Mesenchymal stem cell (in vitro differentiated cells and primary cell): ENCODE results near the gene ZMYND12.

ENCODE experiments used
- DNase-seq: peaks from one replicate; pipeline ENCODE4 v3.0.0-alpha.2; 2013
- H2AFZ ChIP-seq: one replicate; pipeline ENCODE4 v1.6.1; 2013; ENCODE audit warnings: low read depth, mild to moderate bottlenecking, control low read depth, inconsistent platforms, low read length, moderate library complexity
- H2AK5ac ChIP-seq: 2 replicates; pipeline ENCODE4 v1.6.1; 2013; ENCODE audit warnings: low read length, moderate library complexity, mild to moderate bottlenecking, inconsistent platforms; ENCODE audit not compliant: severe bottlenecking
- H2BK120ac ChIP-seq: one replicate; pipeline ENCODE4 v1.6.1; 2013; ENCODE audit warnings: low read depth, mild to moderate bottlenecking, inconsistent platforms, low read length, moderate library complexity
- H2BK12ac ChIP-seq, 2 experiments: one replicate each; pipeline ENCODE4 v1.6.1; 2013; ENCODE audit warnings: inconsistent platforms in 2 of 2, low read length in 2 of 2, mild to moderate bottlenecking in 2 of 2, moderate library complexity in 2 of 2, control low read depth in 1 of 2
- H2BK15ac ChIP-seq: one replicate; pipeline ENCODE4 v1.6.1; 2013; ENCODE audit warnings: mild to moderate bottlenecking, low read depth, inconsistent platforms; ENCODE audit not compliant: poor library complexity, severe bottlenecking
- H2BK5ac ChIP-seq: 2 replicates; pipeline ENCODE4 v1.6.1; 2013; ENCODE audit warnings: low read depth, mild to moderate bottlenecking, low read length, control low read depth, inconsistent platforms; ENCODE audit not compliant: poor library complexity, severe bottlenecking
- H3K14ac ChIP-seq, 2 experiments: one replicate each; pipeline ENCODE4 v1.6.1; 2013; ENCODE audit warnings: inconsistent platforms in 2 of 2, low read length in 2 of 2, control low read depth in 1 of 2, mild to moderate bottlenecking in 1 of 2, moderate library complexity in 1 of 2
- H3K18ac ChIP-seq, 2 experiments: one replicate each; pipeline ENCODE4 v1.6.1; 2013; ENCODE audit warnings: inconsistent platforms in 2 of 2, low read length in 2 of 2, control low read depth in 1 of 2, low read depth in 1 of 2, mild to moderate bottlenecking in 1 of 2
- H3K23ac ChIP-seq, 2 experiments: one replicate each; pipeline ENCODE4 v1.6.1; 2013; ENCODE audit warnings: inconsistent platforms in 2 of 2, low read length in 2 of 2, mild to moderate bottlenecking in 2 of 2, moderate library complexity in 2 of 2, control low read depth in 1 of 2
- H3K27ac ChIP-seq: 2 replicates; pipeline ENCODE4 v1.5.1; 2013; ENCODE audit warnings: mild to moderate bottlenecking, moderate library complexity, low read length, control low read depth, inconsistent platforms; ENCODE audit not compliant: poor library complexity, severe bottlenecking
- H3K27me3 ChIP-seq, 2 experiments: 2 replicates each; pipeline versions ENCODE4 v1.6.1 to v1.7.0; 2013; ENCODE audit warnings: low read length in 2 of 2, mild to moderate bottlenecking in 2 of 2, moderate library complexity in 2 of 2, control low read depth in 1 of 2, inconsistent platforms in 1 of 2; ENCODE audit not compliant: control insufficient read depth in 1 of 2, insufficient read depth in 1 of 2
- H3K36me3 ChIP-seq, 2 experiments: 2 replicates each; pipeline versions ENCODE4 v1.6.1 to v1.7.0; 2013; ENCODE audit warnings: low read length in 2 of 2, control low read depth in 1 of 2, inconsistent platforms in 1 of 2, low read depth in 1 of 2, mild to moderate bottlenecking in 1 of 2; ENCODE audit not compliant: insufficient read depth in 2 of 2, control insufficient read depth in 1 of 2
- H3K4ac ChIP-seq, 2 experiments: one replicate each; pipeline ENCODE4 v1.6.1; 2013; ENCODE audit warnings: inconsistent platforms in 2 of 2, low read length in 2 of 2, mild to moderate bottlenecking in 2 of 2, moderate library complexity in 2 of 2, control low read depth in 1 of 2, low read depth in 1 of 2
- H3K4me1 ChIP-seq: 2 replicates; pipeline ENCODE4 v1.6.1; 2013; ENCODE audit warnings: low read depth, low read length, control low read depth; ENCODE audit not compliant: control insufficient read depth, insufficient read depth
- H3K4me2 ChIP-seq: 2 replicates; pipeline ENCODE4 v1.6.1; 2013; ENCODE audit warnings: low read length, mild to moderate bottlenecking, inconsistent platforms; ENCODE audit not compliant: poor library complexity, severe bottlenecking
- H3K4me3 ChIP-seq, 2 experiments: 2 replicates each; pipeline versions ENCODE4 v1.5.1 to v1.7.0; 2013; ENCODE audit warnings: low read length in 2 of 2, mild to moderate bottlenecking in 2 of 2, control low read depth in 1 of 2, low read depth in 1 of 2; ENCODE audit not compliant: insufficient read depth in 1 of 2
- H3K79me1 ChIP-seq: replicated peaks from 2 replicates; pipeline ENCODE4 v1.6.1; 2013; ENCODE audit warnings: mild to moderate bottlenecking, control low read depth, low read length, inconsistent platforms; ENCODE audit not compliant: poor library complexity, severe bottlenecking
- H3K9ac ChIP-seq: 2 replicates; pipeline ENCODE4 v1.7.0; 2013; ENCODE audit warnings: mild to moderate bottlenecking, low read length, moderate library complexity
- H3K9me3 ChIP-seq: 2 replicates; pipeline ENCODE4 v1.7.0; 2013; ENCODE audit warnings: mild to moderate bottlenecking, low read length; ENCODE audit not compliant: control insufficient read depth
- H4K8ac ChIP-seq: one replicate; pipeline ENCODE4 v1.6.1; 2013; ENCODE audit warnings: inconsistent platforms, mild to moderate bottlenecking, low read length, moderate library complexity
- H4K91ac ChIP-seq: one replicate; pipeline ENCODE4 v1.6.1; 2013; ENCODE audit warnings: mild to moderate bottlenecking, low read length, inconsistent platforms
- WGBS: methylation state at CpG from one replicate; pipeline ENCODE4 v1.1.7; 2013; ENCODE audit warnings: mixed read lengths; 5-methylcytosine and 5-hydroxymethylcytosine counted together

Gene ZMYND12

DNA sequence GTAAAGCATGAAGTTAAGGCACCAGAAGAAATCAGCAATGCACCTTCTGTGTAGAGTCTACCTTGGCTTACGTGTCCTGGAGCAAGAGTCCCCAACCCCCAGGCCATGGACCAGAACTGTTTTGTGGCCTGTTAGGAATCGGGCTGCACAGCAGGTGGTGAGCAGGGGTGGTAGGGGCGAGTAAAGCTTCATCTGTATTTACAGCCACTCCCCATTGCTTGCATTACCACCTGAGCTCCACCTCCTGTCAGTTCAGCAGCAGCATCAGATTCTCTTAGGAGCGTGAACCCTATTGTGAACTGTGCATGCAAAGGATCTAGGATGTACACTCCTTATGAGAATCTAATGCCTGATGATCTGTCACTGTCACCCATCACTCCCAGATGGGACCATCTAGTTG, 21.5 kb downstream of the ZMYND12 start:
- Histone ChIP-seq H2AFZ (no peak overlapping the region), H3K9ac (no peak overlapping the region), H3K4ac (no peak overlapping the region), H3K79me1 (no peaks in the 10 kb centered on the region), H3K18ac (no peak overlapping the region), H3K4me3 (no peak overlapping the region), H3K4me2 (no peak overlapping the region), H3K9me3 (no peaks in the 10 kb centered on the region), H2BK120ac (no peak overlapping the region), H3K36me3 (no peaks in the 10 kb centered on the region), H4K8ac (no peak overlapping the region), H2BK5ac (no peak overlapping the region), H3K23ac (no peak overlapping the region), H2BK15ac (no peak overlapping the region), H2BK12ac (no peak overlapping the region), H4K91ac (no peak overlapping the region), H3K4me1 (no peaks in the 10 kb centered on the region), H2AK5ac (no peak overlapping the region), H3K14ac (no peak overlapping the region), H3K27ac (no peak overlapping the region), H3K27me3 (no peaks in the 10 kb centered on the region)
- whole genome bisulfite sequencing, result 64% methylated on average over 4 of the region's 4 CpGs
- DNase-seq, result no peak

GRCh38 chr1:42433369-42433768, 22.5 kb downstream of the ZMYND12 start:
- Histone ChIP-seq H3K4me2 (no peak overlapping the region), H2BK120ac (no peak overlapping the region), H3K4ac (no peak overlapping the region), H3K9ac (no peak overlapping the region), H3K4me1 (no peaks in the 10 kb centered on the region), H3K18ac (no peak overlapping the region), H3K23ac (no peak overlapping the region), H3K14ac (no peak overlapping the region), H2BK5ac (no peak overlapping the region), H4K91ac (no peak overlapping the region), H2BK15ac (no peak overlapping the region), H4K8ac (no peak overlapping the region), H3K27ac (no peak overlapping the region), H2BK12ac (no peak overlapping the region), H3K27me3 (no peaks in the 10 kb centered on the region), H3K79me1 (no peaks in the 10 kb centered on the region), H3K4me3 (no peak overlapping the region), H2AK5ac (no peak overlapping the region), H3K9me3 (no peaks in the 10 kb centered on the region), H3K36me3 (no peaks in the 10 kb centered on the region), H2AFZ (no peak overlapping the region)
- 99% methylated on average over 5 of the region's 6 CpGs for WGBS
- no peak for DNase-seq

- Histone ChIP-seq H3K27me3 (no peaks in the 10 kb centered on the region), H3K4me3 (no peak overlapping the region), H2BK12ac (no peak overlapping the region), H4K8ac (no peak overlapping the region), H3K9ac (no peak overlapping the region), H2BK5ac (no peak overlapping the region), H3K23ac (no peak overlapping the region), H3K9me3 (no peaks in the 10 kb centered on the region), H3K14ac (no peak overlapping the region), H3K36me3 (no peaks in the 10 kb centered on the region), H4K91ac (no peak overlapping the region), H2BK15ac (no peak overlapping the region), H2BK120ac (no peak overlapping the region), H3K18ac (no peak overlapping the region), H3K27ac (no peak overlapping the region), H2AFZ (no peak overlapping the region), H3K4me1 (no peaks in the 10 kb centered on the region), H3K4me2 (no peak overlapping the region), H3K79me1 (no peaks in the 10 kb centered on the region), H3K4ac (no peak overlapping the region), H2AK5ac (no peak overlapping the region)
- no peak for DNase-seq
- WGBS, result 85% methylated on average over 4 of the region's 4 CpGs
Observed at GRCh38 chr1:42432714-42433113, 23.1 kb downstream of the ZMYND12 start.

GRCh38 chr1:42431514-42431913, 24.3 kb downstream of the ZMYND12 start:
- Histone ChIP-seq H2AK5ac (no peak overlapping the region), H3K9me3 (no peaks in the 10 kb centered on the region), H4K8ac (no peak overlapping the region), H3K23ac (no peak overlapping the region), H2BK12ac (no peak overlapping the region), H3K36me3 (no peaks in the 10 kb centered on the region), H3K4ac (no peak overlapping the region), H4K91ac (no peak overlapping the region), H3K27me3 (no peaks in the 10 kb centered on the region), H3K4me1 (no peaks in the 10 kb centered on the region), H3K27ac (no peak overlapping the region), H3K4me2 (no peak overlapping the region), H3K9ac (no peak overlapping the region), H3K4me3 (no peak overlapping the region), H3K18ac (no peak overlapping the region), H2BK5ac (no peak overlapping the region), H2BK120ac (no peak overlapping the region), H2BK15ac (no peak overlapping the region), H3K79me1 (no peaks in the 10 kb centered on the region), H2AFZ (no peak overlapping the region), H3K14ac (no peak overlapping the region)
- no peak for DNase-seq
- WGBS, result 86% methylated on average over 1 of the region's 3 CpGs
